Neural cell (in vitro differentiated cells): ENCODE measurements around the gene SLC25A29.

Experiments
- EZH2 ChIP-seq: fragments of 200-600, 300-800 bp; shearing (Covaris generic), sonication (generic); IDR thresholded peaks from 2 replicates; pipeline ENCODE4 v1.6.1; 2014; ENCODE audit warnings: antibody characterized with exemption, low read length, borderline replicate concordance, mild to moderate bottlenecking; ENCODE audit not compliant: insufficient read depth, poor library complexity, severe bottlenecking
- POLR2AphosphoS5 ChIP-seq: IDR thresholded peaks from 2 replicates; pipeline ENCODE4 v1.6.1; 2012

DNA sequence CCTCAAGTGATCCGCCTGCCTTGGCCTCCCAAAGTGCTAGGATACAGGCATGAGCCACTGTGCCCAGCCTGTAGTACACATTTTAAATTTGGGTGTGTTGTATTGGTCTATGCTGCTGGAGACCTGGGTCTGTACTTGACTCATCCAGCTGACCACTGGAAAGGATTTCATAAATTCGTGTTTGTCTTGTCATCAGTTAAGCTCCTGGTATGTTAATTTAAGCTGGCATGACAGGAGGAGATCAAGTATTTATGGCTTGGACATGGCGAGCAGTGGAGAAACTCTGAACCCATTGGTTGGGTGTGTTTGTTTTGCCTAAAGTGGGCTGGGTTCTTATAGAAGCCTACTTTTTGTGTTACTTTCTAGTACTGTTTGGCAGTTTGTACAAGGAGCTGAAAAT, 43.1 kb downstream of the SLC25A29 start:
- TF ChIP-seq EZH2 (no peak), POLR2AphosphoS5 (no peak)
